Activated CD4-positive, alpha-beta T cell treated with anti-CD3 and anti-CD28 coated beads, Interleukin-2, Interleukin-6, amounts not matched to agents 100 ng/mL and 50 ng/mL, durations not matched to agents 16 hours and 8 hours (primary cell): ENCODE measurements around the gene RTCB.

Source experiments
- DNase-seq: peaks from one replicate; pipeline ENCODE4 v3.0.0-alpha.2; 2020

The RTCB gene

DNA sequence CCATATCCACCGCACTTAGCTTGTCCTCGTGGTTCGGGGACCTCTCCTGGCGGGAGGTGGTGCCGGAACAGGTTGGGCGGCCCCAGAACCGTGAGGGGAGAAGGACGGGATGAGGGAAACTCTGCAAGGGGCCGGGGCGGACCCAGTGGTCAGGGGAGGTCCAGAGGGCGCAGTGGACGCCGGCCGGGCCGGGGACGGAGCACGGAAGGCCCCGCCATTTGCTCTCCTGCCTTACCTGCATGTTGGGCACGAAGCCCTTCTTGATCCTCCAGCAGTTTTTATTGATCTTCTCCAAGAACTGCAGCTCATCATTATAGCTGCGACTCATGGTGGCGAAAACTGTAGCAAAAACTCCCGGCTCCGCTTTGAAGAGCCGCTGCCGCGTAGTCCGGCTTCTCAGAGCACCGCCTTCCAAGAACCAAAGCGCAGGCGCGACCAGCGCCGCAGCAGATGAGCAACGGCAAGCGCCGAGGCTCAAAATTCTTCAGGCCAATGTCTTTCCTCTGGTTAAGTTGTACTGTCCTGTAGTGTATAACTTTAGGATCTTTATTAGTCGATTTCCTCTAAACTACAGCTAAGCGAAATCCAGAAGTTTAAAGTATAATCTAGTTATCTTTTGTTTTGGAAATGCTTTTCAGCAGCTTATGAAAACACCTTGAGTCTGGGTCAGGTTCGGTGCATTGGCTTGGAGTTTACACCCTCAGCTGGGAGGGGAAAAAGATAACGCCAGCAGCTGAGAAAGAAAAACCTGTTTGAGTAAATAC is at the start of gene RTCB:
Gene RTCB (minus strand): TSS at position 419 of the 764 bp plus-strand sequence. CDS start 91 bp downstream, at position 328.
- DNase-seq = peak; percentile 94

GRCh38 chr22:32457031-32457430 is 45.0 kb upstream of the RTCB start:
- DNase-seq = no peak

DNA sequence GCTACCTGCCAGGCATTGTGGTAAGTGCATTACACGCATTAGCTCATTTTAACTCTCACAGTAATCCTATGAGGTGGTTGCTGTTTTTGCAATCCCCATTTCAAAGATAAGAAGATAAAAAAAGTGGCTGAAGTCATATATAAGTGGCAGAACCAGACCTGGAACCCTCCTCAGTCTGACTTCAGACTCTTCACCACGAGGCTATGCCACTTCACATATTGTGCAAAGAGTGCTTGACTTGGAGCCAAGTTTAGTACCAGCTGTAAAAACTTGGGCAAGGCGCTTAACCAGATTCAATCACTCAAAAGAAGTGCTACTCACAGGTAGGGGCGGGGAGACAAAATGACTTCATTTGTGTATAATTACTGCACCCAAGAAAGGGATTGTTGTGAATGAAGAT is 36.9 kb upstream of the RTCB start:
- DNase-seq = no peak

DNA sequence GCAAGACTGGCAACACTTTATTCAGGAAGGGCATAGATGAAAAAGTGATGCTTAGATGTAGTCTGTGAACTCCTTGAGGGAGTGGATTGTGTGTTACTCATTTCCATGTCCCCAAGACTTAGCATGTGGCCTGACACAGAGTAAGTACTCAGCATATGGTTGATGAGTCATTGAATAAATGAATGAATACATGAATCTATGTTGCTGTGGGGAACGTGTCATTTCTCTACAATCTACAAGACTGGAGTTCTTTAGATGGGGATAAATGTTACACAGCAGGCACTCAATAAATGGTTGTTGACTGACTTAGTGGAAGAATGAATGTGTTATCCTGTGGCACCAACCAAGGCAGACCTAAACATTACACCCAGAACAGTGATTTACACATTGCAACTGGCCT is 34.3 kb upstream of the RTCB start:
- no peak for DNase-seq

GRCh38 chr22:32444068-32444467 is 32.0 kb upstream of the RTCB start:
- DNase-seq = peak; percentile 6

GRCh38 chr22:32430352-32430751 is 18.3 kb upstream of the RTCB start:
- DNase-seq = no peak

- no peak for DNase-seq
Observed at GRCh38 chr22:32426881-32427280, 14.8 kb upstream of the RTCB start.

DNA sequence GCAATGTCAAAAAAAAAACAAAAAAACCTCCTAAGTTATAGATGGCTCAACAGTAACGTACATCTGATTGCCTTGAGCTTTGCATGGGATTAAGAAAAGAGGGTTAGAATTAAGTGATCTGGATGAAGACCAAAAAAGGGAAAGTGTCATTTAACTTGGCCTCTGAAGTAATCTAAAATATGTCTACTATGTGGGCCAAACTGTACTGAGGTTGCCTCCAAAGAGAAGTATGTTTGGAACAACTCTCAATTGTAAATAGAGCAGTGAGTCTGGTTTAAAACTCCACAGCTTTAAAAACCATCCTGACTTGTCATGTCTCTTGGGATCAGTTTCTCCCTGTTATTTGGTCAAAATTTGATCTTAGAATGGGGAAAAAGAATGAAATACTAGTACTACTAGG is 11.6 kb upstream of the RTCB start:
- DNase-seq = no peak

GRCh38 chr22:32422062-32422461 is 10.0 kb upstream of the RTCB start:
- no peak for DNase-seq

GRCh38 chr22:32421484-32421883 is 9.4 kb upstream of the RTCB start:
- no peak for DNase-seq

- no peak for DNase-seq
Observed at GRCh38 chr22:32417906-32418305, 5.9 kb upstream of the RTCB start.

- no peak for DNase-seq
Observed at GRCh38 chr22:32416556-32417085, 4.6 kb upstream of the RTCB start.

GRCh38 chr22:32414191-32414590 is 2.1 kb upstream of the RTCB start:
- DNase-seq = no peak

DNA sequence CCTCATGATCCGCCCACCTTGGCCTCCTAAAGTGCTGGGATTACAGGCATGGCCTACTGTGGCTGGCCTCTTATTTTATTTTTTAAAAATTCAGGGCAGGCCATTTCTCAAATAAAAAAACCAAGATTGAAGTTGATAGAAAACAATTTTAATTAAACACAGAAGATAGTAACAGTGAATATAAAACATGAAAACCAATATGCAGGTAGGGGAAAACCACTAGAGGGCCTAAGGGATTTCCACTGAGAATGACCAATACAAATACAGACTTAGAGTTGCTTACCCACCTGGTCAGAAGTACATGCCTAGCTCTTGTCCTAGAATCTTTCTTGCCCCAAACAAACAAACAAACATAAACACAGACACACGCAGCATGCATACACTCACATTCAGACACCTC is 1.7 kb upstream of the RTCB start:
- no peak for DNase-seq

- DNase-seq = peak; percentile 10
Observed at GRCh38 chr22:32411402-32411801, 645 bp downstream of the RTCB start.

- no peak for DNase-seq
Observed at GRCh38 chr22:32410459-32410858, 1.6 kb downstream of the RTCB start.

DNA sequence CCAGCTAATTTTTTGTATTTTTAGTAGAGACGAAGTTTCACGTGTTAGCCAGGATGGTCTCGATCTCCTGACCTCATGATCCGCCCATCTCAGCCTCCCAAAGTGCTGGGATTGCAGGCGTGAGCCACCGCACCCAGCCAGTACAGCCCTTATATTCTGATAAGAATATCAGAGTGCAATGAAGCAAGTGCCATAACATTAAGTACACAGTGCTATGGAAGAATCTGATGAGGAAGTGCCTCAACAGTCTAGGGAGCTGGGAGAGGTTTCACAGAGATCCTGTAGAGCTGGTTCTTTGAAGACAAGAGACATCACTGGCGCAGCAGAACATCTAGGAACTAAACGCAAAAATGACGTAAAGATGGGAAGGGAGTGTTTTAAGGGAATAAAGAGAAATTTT is 2.1 kb downstream of the RTCB start:
- DNase-seq = no peak

DNA sequence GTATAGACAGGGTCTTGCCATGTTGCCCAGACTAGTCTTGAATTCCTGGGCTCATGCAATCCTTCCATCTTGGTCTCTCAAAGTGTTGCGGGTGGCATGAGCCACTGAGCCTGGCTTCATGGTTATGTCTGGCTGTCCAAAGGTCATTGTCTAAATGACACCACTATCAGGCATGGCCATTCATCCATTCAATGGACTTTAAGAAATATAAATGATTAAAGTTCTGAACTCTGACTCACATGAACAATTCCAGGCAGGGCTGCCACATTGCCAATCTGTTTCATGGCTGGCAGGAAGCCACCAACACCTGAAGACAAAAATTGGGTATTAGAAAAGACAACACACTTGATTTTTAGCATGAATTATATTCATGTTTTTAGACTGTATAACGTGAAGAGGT is 4.1 kb downstream of the RTCB start:
- DNase-seq = no peak

DNA sequence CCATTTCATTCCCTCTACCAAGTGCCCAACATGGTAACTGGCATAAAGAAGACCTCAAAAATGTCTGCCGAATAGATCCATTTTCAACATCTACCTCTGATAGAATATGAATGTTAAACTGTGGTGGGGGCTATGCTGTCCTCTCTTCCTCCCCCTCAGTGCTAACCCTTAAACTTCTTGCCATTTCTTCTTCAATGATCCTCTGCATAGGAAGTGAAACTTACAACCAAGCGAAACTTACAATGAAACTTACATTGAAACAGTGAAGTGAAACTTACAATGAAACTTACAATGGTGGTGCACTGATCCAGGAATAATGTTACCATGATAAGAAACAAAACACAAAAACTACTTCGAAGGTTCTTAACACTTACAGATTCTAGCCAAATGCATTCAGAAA is 4.7 kb downstream of the RTCB start:
- no peak for DNase-seq

DNA sequence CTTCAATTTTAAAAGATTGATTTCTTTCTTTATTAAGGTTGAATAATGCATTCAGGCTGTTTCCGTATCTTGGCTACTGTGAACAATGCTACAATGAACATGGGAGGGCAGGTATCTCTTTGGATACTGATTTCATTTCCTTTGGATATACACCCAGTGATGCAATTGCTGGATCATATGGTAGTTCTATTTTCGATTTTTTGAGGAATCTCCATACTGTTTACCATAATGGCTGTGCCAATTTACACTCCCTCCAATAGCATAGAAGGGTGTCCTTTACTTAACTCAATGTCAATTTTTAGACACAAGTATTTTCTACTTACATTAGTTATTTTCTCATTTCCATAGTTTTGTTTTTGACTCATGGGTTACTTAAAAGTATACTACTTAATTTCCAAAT is 8.0 kb downstream of the RTCB start:
- no peak for DNase-seq

GRCh38 chr22:32401486-32401885 is 10.6 kb downstream of the RTCB start:
- DNase-seq = no peak

DNA sequence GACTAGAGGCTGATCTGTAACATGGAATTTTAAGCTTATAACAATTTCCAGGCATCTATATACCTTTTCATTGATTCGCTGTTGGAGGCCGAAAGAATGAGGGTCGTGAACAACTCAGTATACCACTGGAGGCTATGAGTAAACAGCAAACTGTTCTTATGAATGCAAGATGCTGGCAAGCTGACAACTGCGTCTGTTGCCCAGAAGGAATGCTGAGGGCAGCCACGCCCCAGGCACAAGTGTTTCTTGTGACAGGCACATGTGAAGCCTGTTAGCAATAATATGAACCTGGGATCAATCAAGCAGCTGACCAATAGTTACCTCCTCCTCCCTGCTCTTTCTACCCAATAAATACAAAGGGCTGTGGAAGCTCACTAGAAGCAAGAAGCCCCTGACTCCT is 15.3 kb downstream of the RTCB start:
- no peak for DNase-seq

GRCh38 chr22:32396255-32396654 is 15.8 kb downstream of the RTCB start:
- DNase-seq = no peak

DNA sequence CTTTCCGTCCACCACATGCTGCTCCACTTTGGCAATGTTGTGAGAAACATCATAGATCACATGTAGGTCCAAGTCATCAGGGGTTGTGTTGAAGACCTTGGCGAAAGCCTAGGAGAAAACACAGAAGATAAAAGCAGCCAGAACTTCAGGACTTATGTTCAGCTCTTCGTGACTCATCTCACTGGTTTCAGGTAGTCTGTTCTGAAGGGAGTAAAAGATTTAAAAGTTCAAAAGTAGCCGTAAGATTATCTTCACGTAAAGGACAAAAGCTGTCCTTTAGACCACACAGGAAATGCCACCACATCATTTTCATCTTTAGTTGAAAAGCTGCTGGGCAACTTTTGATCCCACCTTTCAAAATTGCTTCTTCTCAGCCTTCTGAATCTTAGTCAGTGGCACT is 16.9 kb downstream of the RTCB start:
- DNase-seq = peak; percentile 35

DNA sequence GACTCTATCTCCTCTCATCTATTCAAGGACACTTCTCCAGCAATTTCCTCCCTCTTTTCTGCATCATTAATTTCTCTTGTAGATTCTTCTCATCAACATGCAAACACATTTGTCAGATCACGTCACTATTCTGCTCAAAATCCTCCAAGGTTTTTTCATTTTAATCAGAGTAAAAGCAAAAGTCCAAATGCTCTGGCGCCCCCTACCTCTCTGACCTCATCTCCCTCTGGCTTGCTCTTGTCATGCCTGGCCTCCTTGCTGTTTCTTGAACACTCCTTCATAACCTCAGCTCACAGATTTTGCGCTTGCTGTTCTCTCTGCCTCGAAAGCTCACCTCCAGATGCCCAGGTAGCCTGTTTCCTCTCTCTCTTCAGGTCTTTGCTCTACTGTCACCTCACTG is 22.4 kb downstream of the RTCB start:
- peak; percentile 31 for DNase-seq
